ENCODE results near the gene AAK1. TPM values are rescaled to one million over a fixed set of nuclear protein-coding genes. Genes with fewer than 3 reads are reported as not detected.

The AAK1 gene
- total RNA-seq, 1 experiment from 2014 or later, result 40.5 TPM

DNA sequence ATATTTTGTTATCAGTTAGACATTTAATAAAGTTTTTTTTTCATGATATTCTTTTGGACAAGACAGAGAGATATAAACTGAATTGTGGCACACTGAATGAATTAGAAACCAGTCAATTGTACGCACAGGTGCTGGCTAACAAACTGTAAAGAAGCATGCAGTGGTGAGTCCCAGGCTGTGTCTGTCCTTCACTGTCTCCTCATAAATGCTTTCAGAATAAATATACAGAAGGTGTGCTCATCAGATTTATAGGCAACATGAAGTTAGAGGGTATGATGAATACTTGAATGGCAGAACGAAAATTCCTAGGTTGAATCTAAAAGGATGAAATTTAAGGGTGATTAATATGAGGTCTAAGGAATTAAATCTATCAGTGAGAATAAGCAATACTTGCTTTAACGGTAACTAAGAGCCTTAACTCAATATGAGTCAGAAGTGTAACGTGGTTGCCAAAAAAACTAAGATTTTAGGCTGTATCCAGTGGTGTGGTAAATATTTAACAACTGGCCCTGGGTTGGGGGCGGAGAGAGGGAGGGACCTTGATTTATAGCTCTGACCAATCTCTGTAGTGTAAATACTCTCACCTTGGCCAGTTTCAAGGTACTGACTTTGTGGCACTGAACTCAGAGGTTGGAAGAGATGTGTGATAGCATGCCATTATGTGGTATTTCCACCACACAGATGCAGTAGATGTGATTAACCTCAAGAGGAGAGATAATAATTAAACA lies 41.9 kb upstream of the AAK1 start:
- H3K27ac ChIP-seq (ENCODE audit: low read depth, low read length, poor library complexity, severe bottlenecking), result no peak overlapping the region
- H3K27me3 ChIP-seq (replicated peaks; ENCODE audit: insufficient read depth, low read depth, low read length, poor library complexity), result no peaks in the 10 kb centered on the region
- CTCF ChIA-PET, result no interaction called here
- TF ChIP-seq, protein P1, sequence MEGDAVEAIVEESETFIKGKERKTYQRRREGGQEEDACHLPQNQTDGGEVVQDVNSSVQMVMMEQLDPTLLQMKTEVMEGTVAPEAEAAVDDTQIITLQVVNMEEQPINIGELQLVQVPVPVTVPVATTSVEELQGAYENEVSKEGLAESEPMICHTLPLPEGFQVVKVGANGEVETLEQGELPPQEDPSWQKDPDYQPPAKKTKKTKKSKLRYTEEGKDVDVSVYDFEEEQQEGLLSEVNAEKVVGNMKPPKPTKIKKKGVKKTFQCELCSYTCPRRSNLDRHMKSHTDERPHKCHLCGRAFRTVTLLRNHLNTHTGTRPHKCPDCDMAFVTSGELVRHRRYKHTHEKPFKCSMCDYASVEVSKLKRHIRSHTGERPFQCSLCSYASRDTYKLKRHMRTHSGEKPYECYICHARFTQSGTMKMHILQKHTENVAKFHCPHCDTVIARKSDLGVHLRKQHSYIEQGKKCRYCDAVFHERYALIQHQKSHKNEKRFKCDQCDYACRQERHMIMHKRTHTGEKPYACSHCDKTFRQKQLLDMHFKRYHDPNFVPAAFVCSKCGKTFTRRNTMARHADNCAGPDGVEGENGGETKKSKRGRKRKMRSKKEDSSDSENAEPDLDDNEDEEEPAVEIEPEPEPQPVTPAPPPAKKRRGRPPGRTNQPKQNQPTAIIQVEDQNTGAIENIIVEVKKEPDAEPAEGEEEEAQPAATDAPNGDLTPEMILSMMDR (conservative IDR thresholded peaks at IDR 0.05; ENCODE audit: low read depth, low read length), result no peak
- TF ChIP-seq EZH2 (IDR thresholded peaks at IDR 0.05; ENCODE audit: borderline replicate concordance, low read depth, low read length, poor library complexity, severe bottlenecking), result no peak
- intact Hi-C loops (cut with micrococcal nuclease; ENCODE audit: unreplicated experiment), result no loop called here
- H3K4me1 ChIP-seq (ENCODE audit: insufficient read depth, low read length, poor library complexity, severe bottlenecking), result no peaks in the 10 kb centered on the region
- H3K9me3 ChIP-seq (ENCODE audit: low read depth, low read length, poor library complexity, severe bottlenecking), result no peaks in the 10 kb centered on the region
- DNase-seq (ENCODE audit: low spot score), result no peak
- no TSS peak for BruUV-seq (replicated peaks)
- no peaks in the 10 kb centered on the region for H3K36me3 ChIP-seq (ENCODE audit: insufficient read depth, low read length, poor library complexity, severe bottlenecking)
- POLR2A ChIA-PET (ENCODE audit: low non-redundant PET), result no interaction called here
- H3K4me3 ChIP-seq (ENCODE audit: low read depth, low read length, poor library complexity, severe bottlenecking), result no peak overlapping the region

DNA sequence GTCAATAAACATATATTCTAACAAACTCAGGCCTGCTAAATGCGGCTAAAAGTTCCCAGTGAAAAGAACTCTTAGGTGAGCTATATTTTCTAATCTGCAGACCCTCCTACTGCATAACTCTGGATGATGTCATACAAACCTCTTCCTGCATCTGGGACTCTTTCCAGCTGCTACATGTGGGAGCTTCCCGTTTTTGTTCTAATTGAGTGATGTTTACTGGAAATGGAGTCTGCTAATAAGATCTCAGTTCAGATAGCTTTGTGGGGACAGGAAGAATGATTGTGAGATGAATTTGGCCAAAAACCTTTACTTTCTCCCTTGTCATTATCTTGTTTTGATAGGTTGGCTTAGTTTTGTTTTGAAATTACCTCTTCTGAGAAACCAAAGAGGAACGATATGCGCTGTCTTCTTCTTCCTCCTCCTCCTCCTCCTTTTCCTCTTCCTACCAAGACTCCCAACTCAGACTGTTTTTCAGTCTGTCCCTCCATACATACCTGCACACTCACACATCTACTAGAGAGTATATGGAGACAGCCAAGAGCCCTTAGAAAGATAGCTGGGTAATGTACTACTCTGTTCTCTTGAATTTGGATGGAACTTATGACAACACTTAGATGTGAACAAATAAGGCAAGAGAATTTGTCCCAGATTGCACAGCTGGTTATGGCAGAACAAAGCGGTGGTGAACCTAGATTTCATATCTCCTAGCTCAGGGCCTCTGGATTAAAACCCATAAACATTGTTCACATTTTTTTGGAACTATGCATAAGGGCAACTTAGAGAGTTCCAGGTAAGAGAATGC lies 39.8 kb upstream of the AAK1 start:
- BruUV-seq (replicated peaks), result no TSS peak
- H3K4me1 ChIP-seq (ENCODE audit: insufficient read depth, low read length, poor library complexity, severe bottlenecking), result no peaks in the 10 kb centered on the region
- CTCF ChIA-PET, result interaction anchor here (1.2 kb wide), 1 partner anchor 42 kb away, joined by 3 read pairs; no protein-coding TSS in a partner anchor
- no peak overlapping the region for H3K4me3 ChIP-seq (ENCODE audit: low read depth, low read length, poor library complexity, severe bottlenecking)
- POLR2A ChIA-PET (ENCODE audit: low non-redundant PET), result interaction anchor here (0.9 kb wide), 1 partner anchor 12 kb away, joined by 4 read pairs; no protein-coding TSS in a partner anchor
- TF ChIP-seq EZH2 (IDR thresholded peaks at IDR 0.05; ENCODE audit: borderline replicate concordance, low read depth, low read length, poor library complexity, severe bottlenecking), result no peak
- TF ChIP-seq, protein P1 (conservative IDR thresholded peaks at IDR 0.05; ENCODE audit: low read depth, low read length), result no peak
- peak; percentile 43 for DNase-seq (ENCODE audit: low spot score)
- intact Hi-C loops (cut with micrococcal nuclease; ENCODE audit: unreplicated experiment), result no loop called here
- no peak overlapping the region for H3K27ac ChIP-seq (ENCODE audit: low read depth, low read length, poor library complexity, severe bottlenecking)
- H3K9me3 ChIP-seq (ENCODE audit: low read depth, low read length, poor library complexity, severe bottlenecking), result no peaks in the 10 kb centered on the region
- H3K27me3 ChIP-seq (replicated peaks; ENCODE audit: insufficient read depth, low read depth, low read length, poor library complexity), result no peaks in the 10 kb centered on the region
- no peaks in the 10 kb centered on the region for H3K36me3 ChIP-seq (ENCODE audit: insufficient read depth, low read length, poor library complexity, severe bottlenecking)

DNA sequence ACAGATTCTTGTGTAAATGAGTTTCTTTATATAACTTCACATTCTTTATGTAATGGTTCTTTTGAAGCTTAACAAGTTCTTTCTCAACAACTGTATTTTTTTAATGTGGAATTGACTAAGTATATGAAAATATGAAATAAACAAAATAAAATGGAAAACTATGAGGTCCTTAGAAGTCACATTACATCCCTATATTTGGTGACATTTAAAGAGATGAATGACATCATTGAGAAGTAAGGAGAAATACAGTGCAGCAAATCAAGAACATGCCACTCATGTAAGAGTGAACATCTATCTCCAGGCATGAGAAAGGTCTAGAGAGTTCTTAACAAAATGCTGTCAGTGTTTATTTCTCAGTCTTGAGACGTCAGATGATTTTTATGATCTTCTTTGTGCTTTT lies 39.0 kb upstream of the AAK1 start:
- Histone ChIP-seq H3K36me3 (ENCODE audit: insufficient read depth, low read length, poor library complexity, severe bottlenecking) (no peaks in the 10 kb centered on the region), H3K9me3 (ENCODE audit: low read depth, low read length, poor library complexity, severe bottlenecking) (no peaks in the 10 kb centered on the region), H3K27ac (ENCODE audit: low read depth, low read length, poor library complexity, severe bottlenecking) (no peak overlapping the region), H3K4me3 (ENCODE audit: low read depth, low read length, poor library complexity, severe bottlenecking) (no peak overlapping the region), H3K27me3 (replicated peaks; ENCODE audit: insufficient read depth, low read depth, low read length, poor library complexity) (no peaks in the 10 kb centered on the region), H3K4me1 (ENCODE audit: insufficient read depth, low read length, poor library complexity, severe bottlenecking) (no peaks in the 10 kb centered on the region)
- DNase-seq (ENCODE audit: low spot score), result no peak
- POLR2A ChIA-PET (ENCODE audit: low non-redundant PET), result no interaction called here
- intact Hi-C loops (cut with micrococcal nuclease; ENCODE audit: unreplicated experiment), result no loop called here
- TF ChIP-seq, protein P1 (conservative IDR thresholded peaks at IDR 0.05; ENCODE audit: low read depth, low read length), result no peak
- no peak for TF ChIP-seq EZH2 (IDR thresholded peaks at IDR 0.05; ENCODE audit: borderline replicate concordance, low read depth, low read length, poor library complexity, severe bottlenecking)
- CTCF ChIA-PET, result interaction anchor here (1.2 kb wide), 1 partner anchor 42 kb away, joined by 3 read pairs; no protein-coding TSS in a partner anchor
- BruUV-seq (replicated peaks), result no TSS peak

Measured in A673 (cell line).